Adrenal gland (tissue), 5 donors: ENCODE data around the gene CLMN.

Source experiments
- CTCF ChIP-seq, 6 experiments: fragments of 450-650 bp in 4 of 6; fragments of 200-600 bp in 2 of 6; sonication (generic) in 1 of 6; IDR thresholded peaks; 1 replicate in 5 of 6; 2 replicates in 1 of 6; pipeline versions ENCODE4 v1.5.1 to v1.8.0; 2016 to 2021; ENCODE audit warnings: antibody characterized with exemption in 6 of 6, mild to moderate bottlenecking in 2 of 6, moderate library complexity in 1 of 6
- POLR2A ChIP-seq, 2 donors: fragments of 450-650 bp; IDR thresholded peaks; one replicate each; pipeline ENCODE4 v1.6.1; 2017; ENCODE audit warnings: antibody characterized with exemption in 2 of 2, mild to moderate bottlenecking in 2 of 2, moderate library complexity in 1 of 2
- donor health status: DM: no; HTN: no; CAD: no.

GRCh38 chr14:95260537-95261361, 59.0 kb downstream of the CLMN start:
- TF ChIP-seq CTCF (IDR thresholded peaks at IDR 0.05): no peak
- TF ChIP-seq POLR2A (IDR thresholded peaks at IDR 0.05): no peak
